Right ventricle myocardium superior (tissue), 1 donor: Measurements from ENCODE around the gene PTPRB. TPM values are rescaled to one million over a fixed set of nuclear protein-coding genes. Genes with fewer than 3 reads are reported as not detected.

Experiments
- ATAC-seq: fragments of 200-7000 bp; cut with Tn5 transposase; one replicate; pipeline ENCODE4 v1.9.1; 2020; ENCODE audit warnings: mild to moderate bottlenecking; ENCODE audit not compliant: poor library complexity
- DNase-seq: peaks from one replicate; pipeline ENCODE4 v3.0.0-alpha.2; 2020
- intact Hi-C: fragments of 100-400 bp; cut with DNase I; formaldehyde crosslinking; loops from one replicate; pipeline ENCODE4 v1.11.2; 2022
- total RNA-seq: library from RNA; stranded (reverse); fragmentation: NEBNext Ultra II Directional; extraction: Animal tissue kit (Norgen Biotek cat#: 25700); gene quantifications from one replicate; pipeline ENCODE4 v1.2.1, GENCODE V29; 2021
- donor health status: DM: no; HTN: yes; CAD: no; lungs with severe emphysema.

PTPRB gene
- total RNA-seq, 1 donor from 2014 or later: 34.6 TPM

GRCh38 chr12:70645494-70646317 is 8.5 kb upstream of the PTPRB start:
- DNase-seq (peak; percentile 67), ATAC-seq (peak; percentile 84)
- intact Hi-C loops: no loop called here

GRCh38 chr12:70644861-70645260 is 7.6 kb upstream of the PTPRB start:
- intact Hi-C loops: no loop called here
- DNase-seq (no peak), ATAC-seq (no peak)

- intact Hi-C loops: no loop called here
- DNase-seq (no peak), ATAC-seq (no peak)
Measured at GRCh38 chr12:70643939-70644338, 6.7 kb upstream of the PTPRB start.

GRCh38 chr12:70641691-70642090 is 4.5 kb upstream of the PTPRB start:
- DNase-seq: no peak
- intact Hi-C loops: no loop called here
- ATAC-seq: no peak

- intact Hi-C loops: no loop called here
- ATAC-seq (no peak), DNase-seq (no peak)
Measured at GRCh38 chr12:70640901-70641300, 3.7 kb upstream of the PTPRB start.

- ATAC-seq: no peak
- no peak for DNase-seq
- intact Hi-C loops: no loop called here
Measured at GRCh38 chr12:70639535-70639934, 2.3 kb upstream of the PTPRB start.

GRCh38 chr12:70638639-70639360 is 1.6 kb upstream of the PTPRB start:
- intact Hi-C loops: no loop called here
- ATAC-seq (no peak), DNase-seq (no peak)

- DNase-seq (no peak), ATAC-seq (no peak)
- intact Hi-C loops: no loop called here
Measured at GRCh38 chr12:70635755-70636154, 1.5 kb downstream of the PTPRB start.

- ATAC-seq (no peak), DNase-seq (no peak)
- intact Hi-C loops: no loop called here
Measured at GRCh38 chr12:70628701-70629480, 8.3 kb downstream of the PTPRB start.

- ATAC-seq (no peak), DNase-seq (no peak)
- intact Hi-C loops: no loop called here
Measured at GRCh38 chr12:70627677-70628076, 9.6 kb downstream of the PTPRB start.

- ATAC-seq: no peak
- intact Hi-C loops: no loop called here
- no peak for DNase-seq
Measured at GRCh38 chr12:70626180-70626579, 11.0 kb downstream of the PTPRB start.

- intact Hi-C loops: no loop called here
- DNase-seq (no peak), ATAC-seq (no peak)
Measured at GRCh38 chr12:70619471-70620152, 17.6 kb downstream of the PTPRB start.

GRCh38 chr12:70618371-70618770 is 18.9 kb downstream of the PTPRB start:
- ATAC-seq (no peak), DNase-seq (no peak)
- intact Hi-C loops: no loop called here

- DNase-seq (no peak), ATAC-seq (no peak)
- intact Hi-C loops: no loop called here
Measured at GRCh38 chr12:70617450-70617849, 19.8 kb downstream of the PTPRB start.

- no peak for ATAC-seq
- intact Hi-C loops: no loop called here
- DNase-seq: no peak
Measured at GRCh38 chr12:70615174-70615866, 21.9 kb downstream of the PTPRB start.

- peak; percentile 90 for ATAC-seq
- intact Hi-C loops: no loop called here
- peak; percentile 74 for DNase-seq
Measured at GRCh38 chr12:70609739-70610491, 27.3 kb downstream of the PTPRB start.

- ATAC-seq: no peak
- no peak for DNase-seq
- intact Hi-C loops: no loop called here
Measured at GRCh38 chr12:70609203-70609602, 28.0 kb downstream of the PTPRB start.

- intact Hi-C loops: no loop called here
- DNase-seq (no peak), ATAC-seq (no peak)
Measured at GRCh38 chr12:70608184-70608583, 29.0 kb downstream of the PTPRB start.
